Measurements from ENCODE around the gene PVALEF. TPM values are rescaled to one million over a fixed set of nuclear protein-coding genes. Genes with fewer than 3 reads are reported as not detected.
A peak's percentile ranks its signal among the peaks of the same experiment; 100 is the strongest.

PVALEF gene
- total RNA-seq, 4 donors from 2014 or later, result not detected

- intact Hi-C loops (cut with DNase I; ENCODE audit: low total_unique reads), result no loop called here
- 71 to 74% methylated on average over 27 of the region's 27 CpGs for WGBS, 2 donors
- DNase-seq (ENCODE audit: low spot score in 2 of 2), result peak in 1 of 2 donors; percentile 58
These were observed 35.6 kb downstream of the PVALEF start for GRCh38 chr17:81200695-81201580.

GRCh38 chr17:81202318-81202717 lies 37.0 kb downstream of the PVALEF start:
- H3K4me3 ChIP-seq (ENCODE audit: low read depth, poor library complexity, severe bottlenecking), result no peak overlapping the region
- TF ChIP-seq POLR2A (IDR thresholded peaks at IDR 0.05), result no peak
- TF ChIP-seq, protein P1, sequence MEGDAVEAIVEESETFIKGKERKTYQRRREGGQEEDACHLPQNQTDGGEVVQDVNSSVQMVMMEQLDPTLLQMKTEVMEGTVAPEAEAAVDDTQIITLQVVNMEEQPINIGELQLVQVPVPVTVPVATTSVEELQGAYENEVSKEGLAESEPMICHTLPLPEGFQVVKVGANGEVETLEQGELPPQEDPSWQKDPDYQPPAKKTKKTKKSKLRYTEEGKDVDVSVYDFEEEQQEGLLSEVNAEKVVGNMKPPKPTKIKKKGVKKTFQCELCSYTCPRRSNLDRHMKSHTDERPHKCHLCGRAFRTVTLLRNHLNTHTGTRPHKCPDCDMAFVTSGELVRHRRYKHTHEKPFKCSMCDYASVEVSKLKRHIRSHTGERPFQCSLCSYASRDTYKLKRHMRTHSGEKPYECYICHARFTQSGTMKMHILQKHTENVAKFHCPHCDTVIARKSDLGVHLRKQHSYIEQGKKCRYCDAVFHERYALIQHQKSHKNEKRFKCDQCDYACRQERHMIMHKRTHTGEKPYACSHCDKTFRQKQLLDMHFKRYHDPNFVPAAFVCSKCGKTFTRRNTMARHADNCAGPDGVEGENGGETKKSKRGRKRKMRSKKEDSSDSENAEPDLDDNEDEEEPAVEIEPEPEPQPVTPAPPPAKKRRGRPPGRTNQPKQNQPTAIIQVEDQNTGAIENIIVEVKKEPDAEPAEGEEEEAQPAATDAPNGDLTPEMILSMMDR (IDR thresholded peaks at IDR 0.05), result no peak
- WGBS, 2 donors, result 88 to 95% methylated on average over 10 of the region's 10 CpGs
- intact Hi-C loops (cut with DNase I; ENCODE audit: low total_unique reads), result no loop called here
- DNase-seq (ENCODE audit: low spot score in 2 of 2), result no peak

More at GRCh38 chr17:81200695-81201580, 35.6 kb downstream of the PVALEF start:
- no peak overlapping the region for H3K4me3 ChIP-seq (ENCODE audit: low read depth, poor library complexity, severe bottlenecking)
- no peak for TF ChIP-seq POLR2A (IDR thresholded peaks at IDR 0.05)
- TF ChIP-seq, protein P1 (IDR thresholded peaks at IDR 0.05), result no peak

GRCh38 chr17:81203136-81203535 lies 37.8 kb downstream of the PVALEF start:
- intact Hi-C loops (cut with DNase I; ENCODE audit: low total_unique reads), result no loop called here
- DNase-seq (ENCODE audit: low spot score in 2 of 2), result no peak
- WGBS, 2 donors, result 94 to 96% methylated on average over 19 to 20 of the region's 20 CpGs
- TF ChIP-seq, protein P1 (IDR thresholded peaks at IDR 0.05), result no peak
- TF ChIP-seq POLR2A (IDR thresholded peaks at IDR 0.05), result no peak
- H3K4me3 ChIP-seq (ENCODE audit: low read depth, poor library complexity, severe bottlenecking), result no peak overlapping the region

DNA sequence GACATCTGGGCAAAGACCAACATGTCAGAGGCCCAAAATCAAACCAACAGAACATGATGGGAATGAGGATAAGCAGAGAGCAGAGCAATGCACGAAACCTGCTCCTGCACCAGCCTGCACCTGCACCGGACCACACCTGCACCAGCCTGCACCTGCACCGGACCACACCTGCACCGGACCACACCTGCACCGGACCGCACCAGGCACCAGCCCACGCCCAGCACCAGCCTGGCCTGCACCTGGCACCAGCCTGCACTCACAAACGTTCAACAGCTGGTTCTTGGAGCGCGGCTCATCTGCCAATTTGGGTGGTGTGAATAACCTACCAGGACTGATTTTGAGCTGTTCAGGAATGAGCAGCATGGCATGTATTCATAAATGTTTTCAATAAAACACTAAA lies 39.3 kb downstream of the PVALEF start:
- no peak for TF ChIP-seq POLR2A (IDR thresholded peaks at IDR 0.05)
- TF ChIP-seq, protein P1 (IDR thresholded peaks at IDR 0.05), result no peak
- DNase-seq (ENCODE audit: low spot score in 2 of 2), result no peak
- H3K4me3 ChIP-seq (ENCODE audit: low read depth, poor library complexity, severe bottlenecking), result no peak overlapping the region
- WGBS, 2 donors, result 50 to 59% methylated on average over 9 to 10 of the region's 10 CpGs
- intact Hi-C loops (cut with DNase I; ENCODE audit: low total_unique reads), result no loop called here

DNA sequence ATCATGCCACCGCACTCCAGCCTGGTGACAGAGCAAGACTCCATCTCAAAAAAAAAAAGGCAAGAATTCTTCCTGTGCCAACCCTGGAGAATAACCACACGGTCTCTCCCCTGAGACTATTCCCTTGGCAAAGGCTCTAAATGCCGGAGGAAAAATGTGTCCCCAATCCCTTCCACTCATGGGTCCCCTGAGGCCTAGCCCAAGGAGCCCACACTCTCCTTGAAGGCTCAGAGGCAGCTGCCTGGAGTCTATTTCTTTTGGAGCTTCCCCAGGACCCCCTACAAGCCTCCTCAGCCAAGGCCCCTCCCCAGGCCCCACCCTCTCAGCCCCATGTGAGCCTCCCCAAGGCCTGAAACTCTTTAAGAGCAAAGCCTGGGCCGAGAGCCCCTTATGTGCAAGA lies 40.9 kb downstream of the PVALEF start:
- TF ChIP-seq, protein P1 (IDR thresholded peaks at IDR 0.05), result no peak
- no peak for TF ChIP-seq POLR2A (IDR thresholded peaks at IDR 0.05)
- H3K4me3 ChIP-seq (ENCODE audit: low read depth, poor library complexity, severe bottlenecking), result no peak overlapping the region
- intact Hi-C loops (cut with DNase I; ENCODE audit: low total_unique reads), result no loop called here
- 79 to 82% methylated on average over 4 of the region's 4 CpGs for WGBS, 2 donors
- DNase-seq (ENCODE audit: low spot score in 2 of 2), result no peak
